ENCODE results near the gene ZNF443. TPM values are rescaled to one million over a fixed set of nuclear protein-coding genes. Genes with fewer than 3 reads are reported as not detected.
"Not testable (repeated sequence)": the region's sequence is repeated elsewhere in the genome, so short reads cannot be mapped to it uniquely, and the experiment has no call there.

ZNF443 gene
- total and polyA plus RNA-seq, 2 donors (not counting 3 experiments of a cell fraction or from before 2014, with no cell fraction given): 0.65 to 3.4 TPM

DNA sequence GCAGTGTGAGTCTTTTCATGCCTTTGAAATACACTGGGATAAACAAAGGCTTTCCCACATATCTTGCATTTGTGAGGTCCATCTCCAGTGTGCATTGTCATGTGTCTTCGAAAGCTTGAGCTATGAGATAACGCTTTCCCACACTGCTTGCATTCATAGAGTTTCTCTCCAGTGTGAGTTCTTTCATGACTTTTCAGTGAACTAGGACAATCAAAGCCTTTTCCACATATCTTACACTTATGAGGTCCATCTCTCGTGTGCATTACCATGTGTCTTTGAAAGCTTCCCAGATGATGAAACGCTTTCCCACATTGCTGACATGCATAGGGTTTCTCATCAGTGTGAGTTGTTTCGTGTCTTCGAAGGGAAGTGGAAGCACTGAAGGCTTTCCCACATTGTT is 49.7 kb downstream of the ZNF443 start:
- H3K36me3 ChIP-seq (ENCODE audit: control insufficient read depth in 2 of 2, extremely low read depth in 1 of 2, insufficient read depth in 2 of 2, low read length in 2 of 2); BruUV-seq (replicated peaks); H3K27me3 ChIP-seq (ENCODE audit: control insufficient read depth in 2 of 2, insufficient read depth in 2 of 2, low read length in 2 of 2); intact Hi-C loops (cut with micrococcal nuclease); H3K4me2 ChIP-seq (ENCODE audit: insufficient read depth, low read length); POLR2A ChIA-PET; H4K20me1 ChIP-seq (replicated peaks; ENCODE audit: control insufficient read depth, extremely low read depth, insufficient read depth, low read length); H3K79me2 ChIP-seq (ENCODE audit: control insufficient read depth, insufficient read depth, low read length); H3K4me3 ChIP-seq (replicated peaks in 1 of 3; ENCODE audit: insufficient read depth in 1 of 3, low read depth in 1 of 3, low read length in 3 of 3); H3K9me1 ChIP-seq (replicated peaks; ENCODE audit: control insufficient read depth, extremely low read depth, insufficient read depth, low read length); H3K9ac ChIP-seq (replicated peaks; ENCODE audit: extremely low read depth, insufficient read depth, low read length); H3K4me1 ChIP-seq (ENCODE audit: control insufficient read depth, extremely low read depth, insufficient read depth, low read length); H3K27ac ChIP-seq (ENCODE audit: insufficient read depth, low read depth, low read length); H3K9me3 ChIP-seq (replicated peaks; ENCODE audit: control insufficient read depth, insufficient read depth, low read length); CTCF ChIA-PET; FAIRE-seq; DNase-seq (ENCODE audit: low read depth, low spot score); dilution Hi-C loops (cut with MboI; ENCODE audit: extremely low pct_ligation_motif_present, low sequenced_read_pairs); H2AFZ ChIP-seq (ENCODE audit: low read depth, low read length): not testable (repeated sequence)

DNA sequence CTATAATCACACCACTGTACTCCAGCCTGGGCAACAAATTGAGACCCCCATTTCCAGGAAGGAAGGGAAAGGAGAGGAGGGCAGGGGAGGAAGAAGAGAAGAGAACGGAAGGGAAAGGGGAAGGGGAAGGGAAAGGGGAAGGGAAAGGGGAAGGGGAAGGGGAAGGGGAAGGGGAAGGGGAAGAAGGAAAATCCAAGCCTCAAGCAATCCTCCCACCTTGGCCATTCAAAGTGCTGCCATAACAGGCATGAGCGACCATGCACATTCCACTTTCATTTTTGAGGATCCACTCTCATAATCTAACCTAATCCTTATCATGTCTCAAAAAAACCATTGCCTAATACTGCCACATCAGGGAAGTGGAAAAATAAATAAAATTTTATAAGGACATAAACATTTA is 54.5 kb downstream of the ZNF443 start:
- dilution Hi-C loops (cut with MboI; ENCODE audit: extremely low pct_ligation_motif_present, low sequenced_read_pairs); H3K9ac ChIP-seq (replicated peaks; ENCODE audit: extremely low read depth, insufficient read depth, low read length); H3K4me3 ChIP-seq (replicated peaks in 1 of 3; ENCODE audit: insufficient read depth in 1 of 3, low read depth in 1 of 3, low read length in 3 of 3); H3K9me1 ChIP-seq (replicated peaks; ENCODE audit: control insufficient read depth, extremely low read depth, insufficient read depth, low read length); FAIRE-seq; H3K79me2 ChIP-seq (ENCODE audit: control insufficient read depth, insufficient read depth, low read length); H3K4me1 ChIP-seq (ENCODE audit: control insufficient read depth, extremely low read depth, insufficient read depth, low read length); H2AFZ ChIP-seq (ENCODE audit: low read depth, low read length); H3K27ac ChIP-seq (ENCODE audit: insufficient read depth, low read depth, low read length); H3K27me3 ChIP-seq (ENCODE audit: control insufficient read depth in 2 of 2, insufficient read depth in 2 of 2, low read length in 2 of 2); H3K4me2 ChIP-seq (ENCODE audit: insufficient read depth, low read length); CTCF ChIA-PET; H3K9me3 ChIP-seq (replicated peaks; ENCODE audit: control insufficient read depth, insufficient read depth, low read length); H3K36me3 ChIP-seq (ENCODE audit: control insufficient read depth in 2 of 2, extremely low read depth in 1 of 2, insufficient read depth in 2 of 2, low read length in 2 of 2); intact Hi-C loops (cut with micrococcal nuclease); BruUV-seq (replicated peaks); H4K20me1 ChIP-seq (replicated peaks; ENCODE audit: control insufficient read depth, extremely low read depth, insufficient read depth, low read length); DNase-seq (ENCODE audit: low read depth, low spot score); POLR2A ChIA-PET: not testable (repeated sequence)

DNA sequence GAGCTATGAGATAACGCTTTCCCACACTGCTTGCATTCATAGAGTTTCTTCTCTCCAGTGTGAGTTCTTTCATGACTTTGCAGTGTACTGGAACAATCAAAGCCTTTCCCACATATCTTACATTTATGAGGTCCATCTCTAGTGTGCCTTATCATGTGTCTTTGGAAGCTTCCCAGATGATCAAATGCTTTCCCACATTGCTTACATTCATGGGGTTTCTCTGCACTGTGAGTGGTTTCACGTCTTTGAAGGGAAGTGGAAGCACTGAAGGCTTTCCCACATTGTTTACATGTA is 60.4 kb downstream of the ZNF443 start:
- no peak overlapping the region for H3K4me2 ChIP-seq (ENCODE audit: insufficient read depth, low read length)
- no peaks in the 10 kb centered on the region for H3K79me2 ChIP-seq (ENCODE audit: control insufficient read depth, insufficient read depth, low read length)
- H4K20me1 ChIP-seq (replicated peaks; ENCODE audit: control insufficient read depth, extremely low read depth, insufficient read depth, low read length): no peaks in the 10 kb centered on the region
- dilution Hi-C loops (cut with MboI; ENCODE audit: extremely low pct_ligation_motif_present, low sequenced_read_pairs) (no loop called here), intact Hi-C loops (cut with micrococcal nuclease) (no loop called here)
- no peak overlapping the region for H3K4me3 ChIP-seq (replicated peaks in 1 of 3; ENCODE audit: insufficient read depth in 1 of 3, low read depth in 1 of 3, low read length in 3 of 3)
- no peak for DNase-seq (ENCODE audit: low read depth, low spot score)
- H3K4me1 ChIP-seq (ENCODE audit: control insufficient read depth, extremely low read depth, insufficient read depth, low read length): no peaks in the 10 kb centered on the region
- no peak overlapping the region for H3K27ac ChIP-seq (ENCODE audit: insufficient read depth, low read depth, low read length)
- H3K9me3 ChIP-seq (replicated peaks; ENCODE audit: control insufficient read depth, insufficient read depth, low read length): no peaks in the 10 kb centered on the region
- no peak overlapping the region for H2AFZ ChIP-seq (ENCODE audit: low read depth, low read length)
- no peaks in the 10 kb centered on the region for H3K27me3 ChIP-seq (ENCODE audit: control insufficient read depth in 2 of 2, insufficient read depth in 2 of 2, low read length in 2 of 2)
- no TSS peak for BruUV-seq (replicated peaks)
- no peaks in the 10 kb centered on the region for H3K36me3 ChIP-seq (ENCODE audit: control insufficient read depth in 2 of 2, extremely low read depth in 1 of 2, insufficient read depth in 2 of 2, low read length in 2 of 2)
- no peak for FAIRE-seq
- POLR2A ChIA-PET: no interaction called here
- H3K9ac ChIP-seq (replicated peaks; ENCODE audit: extremely low read depth, insufficient read depth, low read length): no peak overlapping the region
- H3K9me1 ChIP-seq (replicated peaks; ENCODE audit: control insufficient read depth, extremely low read depth, insufficient read depth, low read length): no peaks in the 10 kb centered on the region
- CTCF ChIA-PET: no interaction called here
- TF ChIP-seq, protein P1, sequence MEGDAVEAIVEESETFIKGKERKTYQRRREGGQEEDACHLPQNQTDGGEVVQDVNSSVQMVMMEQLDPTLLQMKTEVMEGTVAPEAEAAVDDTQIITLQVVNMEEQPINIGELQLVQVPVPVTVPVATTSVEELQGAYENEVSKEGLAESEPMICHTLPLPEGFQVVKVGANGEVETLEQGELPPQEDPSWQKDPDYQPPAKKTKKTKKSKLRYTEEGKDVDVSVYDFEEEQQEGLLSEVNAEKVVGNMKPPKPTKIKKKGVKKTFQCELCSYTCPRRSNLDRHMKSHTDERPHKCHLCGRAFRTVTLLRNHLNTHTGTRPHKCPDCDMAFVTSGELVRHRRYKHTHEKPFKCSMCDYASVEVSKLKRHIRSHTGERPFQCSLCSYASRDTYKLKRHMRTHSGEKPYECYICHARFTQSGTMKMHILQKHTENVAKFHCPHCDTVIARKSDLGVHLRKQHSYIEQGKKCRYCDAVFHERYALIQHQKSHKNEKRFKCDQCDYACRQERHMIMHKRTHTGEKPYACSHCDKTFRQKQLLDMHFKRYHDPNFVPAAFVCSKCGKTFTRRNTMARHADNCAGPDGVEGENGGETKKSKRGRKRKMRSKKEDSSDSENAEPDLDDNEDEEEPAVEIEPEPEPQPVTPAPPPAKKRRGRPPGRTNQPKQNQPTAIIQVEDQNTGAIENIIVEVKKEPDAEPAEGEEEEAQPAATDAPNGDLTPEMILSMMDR (IDR thresholded peaks at IDR 0.05; ENCODE audit: extremely low read depth in 1 of 2, insufficient read depth in 1 of 2, low read depth in 1 of 2, low read length in 2 of 2): no peak
- TF ChIP-seq FOS (IDR thresholded peaks at IDR 0.05; ENCODE audit: borderline replicate concordance, insufficient read depth, low read length) (no peak), MYC (IDR thresholded peaks at IDR 0.05; ENCODE audit: low read depth, low read length) (no peak), EZH2 (IDR thresholded peaks at IDR 0.05; ENCODE audit: borderline replicate concordance, low read depth, low read length, severe bottlenecking) (no peak), POLR2AphosphoS5 (IDR thresholded peaks at IDR 0.05; ENCODE audit: insufficient read depth, low read depth, low read length) (no peak), GATA2 (IDR thresholded peaks at IDR 0.05; ENCODE audit: insufficient read depth, insufficient read length, low read depth, low read length) (no peak), JUN (IDR thresholded peaks at IDR 0.05; ENCODE audit: borderline replicate concordance, insufficient read depth, insufficient read length, low read depth) (no peak), POLR2A (IDR thresholded peaks at IDR 0.05; ENCODE audit: low read depth, low read length) (no peak)
- TF ChIP-seq, protein P2, sequence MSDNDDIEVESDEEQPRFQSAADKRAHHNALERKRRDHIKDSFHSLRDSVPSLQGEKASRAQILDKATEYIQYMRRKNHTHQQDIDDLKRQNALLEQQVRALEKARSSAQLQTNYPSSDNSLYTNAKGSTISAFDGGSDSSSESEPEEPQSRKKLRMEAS (IDR thresholded peaks at IDR 0.05; ENCODE audit: insufficient read depth, insufficient read length): no peak

All from endothelial cell of umbilical vein (primary cell).